H9 (cell line): Measurements from ENCODE around the gene ZFP57. TPM values are rescaled to one million over a fixed set of nuclear protein-coding genes. Genes with fewer than 3 reads are reported as not detected.

Source experiments
- DNase-seq: peaks from one replicate; pipeline ENCODE4 v3.0.0-alpha.2; 2017
- H2AFZ ChIP-seq: one replicate; pipeline ENCODE4 v1.6.1; 2013; ENCODE audit warnings: mild to moderate bottlenecking, low read length, control low read depth, moderate library complexity
- H2AK5ac ChIP-seq: 2 replicates; pipeline ENCODE4 v1.6.1; 2013; ENCODE audit warnings: low read length, control low read depth, mixed read lengths; ENCODE audit not compliant: insufficient read length
- H2BK120ac ChIP-seq: one replicate; pipeline ENCODE4 v1.6.1; 2013; ENCODE audit warnings: low read depth, mild to moderate bottlenecking, low read length, control low read depth, inconsistent platforms; ENCODE audit not compliant: poor library complexity, severe bottlenecking
- H2BK12ac ChIP-seq: 2 replicates; pipeline ENCODE4 v1.6.1; 2013; ENCODE audit warnings: low read length, control low read depth, mixed read lengths, low read depth; ENCODE audit not compliant: insufficient read length
- H2BK15ac ChIP-seq: 2 replicates; pipeline ENCODE4 v1.6.1; 2013; ENCODE audit warnings: low read depth, low read length, control low read depth
- H2BK20ac ChIP-seq: one replicate; pipeline ENCODE4 v1.6.1; 2013; ENCODE audit warnings: low read depth, mild to moderate bottlenecking, low read length, control low read depth, inconsistent platforms; ENCODE audit not compliant: poor library complexity, severe bottlenecking
- H2BK5ac ChIP-seq: 2 replicates; pipeline ENCODE4 v1.6.1; 2013; ENCODE audit warnings: low read length, control low read depth, mixed read lengths; ENCODE audit not compliant: insufficient read length
- H3K14ac ChIP-seq: 2 replicates; pipeline ENCODE4 v1.6.1; 2013; ENCODE audit warnings: low read length, control low read depth; ENCODE audit not compliant: insufficient read depth
- H3K18ac ChIP-seq: 2 replicates; pipeline ENCODE4 v1.6.1; 2013; ENCODE audit warnings: low read depth, mild to moderate bottlenecking, mixed read lengths, low read length, control low read depth; ENCODE audit not compliant: insufficient read length
- H3K23ac ChIP-seq: 2 replicates; pipeline ENCODE4 v1.6.1; 2013; ENCODE audit warnings: low read length, control low read depth, mixed read lengths, low read depth; ENCODE audit not compliant: insufficient read length
- H3K23me2 ChIP-seq: 2 replicates; pipeline ENCODE4 v1.6.1; 2013; ENCODE audit warnings: low read depth, mild to moderate bottlenecking, mixed read lengths, low read length, control low read depth; ENCODE audit not compliant: insufficient read length, poor library complexity, severe bottlenecking
- H3K27ac ChIP-seq: 2 replicates; pipeline ENCODE4 v1.5.1; 2013; ENCODE audit warnings: low read length, control low read depth, mixed read lengths, low read depth; ENCODE audit not compliant: insufficient read length
- H3K27me3 ChIP-seq: 2 replicates; pipeline ENCODE4 v1.6.1; 2013; ENCODE audit warnings: low read length, control low read depth, inconsistent platforms; ENCODE audit not compliant: insufficient read depth
- H3K4ac ChIP-seq: 2 replicates; pipeline ENCODE4 v1.6.1; 2013; ENCODE audit warnings: low read depth, mild to moderate bottlenecking, control low read depth, inconsistent platforms, low read length, moderate library complexity
- H3K4me1 ChIP-seq: 2 replicates; pipeline ENCODE4 v1.6.1; 2013; ENCODE audit warnings: low read length, control low read depth, inconsistent platforms; ENCODE audit not compliant: insufficient read depth
- H3K4me2 ChIP-seq: 2 replicates; pipeline ENCODE4 v1.6.1; 2013; ENCODE audit warnings: low read length, control low read depth, mixed read lengths; ENCODE audit not compliant: insufficient read length, insufficient read depth
- H3K56ac ChIP-seq: 2 replicates; pipeline ENCODE4 v1.6.1; 2013; ENCODE audit warnings: low read depth, mild to moderate bottlenecking, mixed read lengths, low read length, control low read depth; ENCODE audit not compliant: insufficient read length
- H3K79me1 ChIP-seq: 2 replicates; pipeline ENCODE4 v1.6.1; 2013; ENCODE audit warnings: low read depth, mild to moderate bottlenecking, moderate library complexity, low read length, control low read depth, inconsistent platforms; ENCODE audit not compliant: insufficient read depth, poor library complexity, severe bottlenecking
- H3K79me2 ChIP-seq: 2 replicates; pipeline ENCODE4 v1.6.1; 2013; ENCODE audit warnings: low read length, control low read depth, inconsistent platforms; ENCODE audit not compliant: insufficient read depth
- H3K9ac ChIP-seq: 2 replicates; pipeline ENCODE4 v1.6.1; 2013; ENCODE audit warnings: low read length, control low read depth, mixed read lengths; ENCODE audit not compliant: insufficient read length; ENCODE audit errors: extremely low read depth
- H3K9me3 ChIP-seq: one replicate; pipeline ENCODE4 v1.6.1; 2013; ENCODE audit warnings: low read depth, low read length, inconsistent platforms; ENCODE audit not compliant: control insufficient read depth
- H3T11ph ChIP-seq: one replicate; pipeline ENCODE4 v1.6.1; 2013; ENCODE audit warnings: mild to moderate bottlenecking, low read length, control low read depth, inconsistent platforms
- H4K20me1 ChIP-seq: one replicate; pipeline ENCODE4 v1.6.1; 2013; ENCODE audit not compliant: control insufficient read depth, insufficient read length, insufficient read depth
- H4K5ac ChIP-seq: 2 replicates; pipeline ENCODE4 v1.6.1; 2013; ENCODE audit warnings: low read depth, mild to moderate bottlenecking, mixed read lengths, low read length, control low read depth; ENCODE audit not compliant: insufficient read length
- H4K8ac ChIP-seq: replicated peaks from 2 replicates; pipeline ENCODE4 v1.6.1; 2013; ENCODE audit warnings: low read length, control low read depth, mixed read lengths, low read depth; ENCODE audit not compliant: insufficient read length
- H4K91ac ChIP-seq: 2 replicates; pipeline ENCODE4 v1.6.1; 2013; ENCODE audit warnings: low read depth, mild to moderate bottlenecking, moderate library complexity, mixed read lengths, low read length, control low read depth; ENCODE audit not compliant: insufficient read length
- H3K27ac Mint-ChIP-seq, 3 experiments: 2 replicates in 2 of 3; 3 replicates in 1 of 3; pipeline ENCODE4 v1.8.0; 2020 to 2021; ENCODE audit warnings: mixed read lengths in 3 of 3, mild to moderate bottlenecking in 1 of 3, moderate library complexity in 1 of 3
- H3K27me3 Mint-ChIP-seq: 2 replicates; pipeline ENCODE4 v1.8.0; 2021; ENCODE audit warnings: low read depth, mild to moderate bottlenecking, moderate library complexity, mixed read lengths
- H3K36me3 Mint-ChIP-seq, 3 experiments: 2 replicates in 2 of 3; 3 replicates in 1 of 3; pipeline ENCODE4 v1.8.0; 2020 to 2021; ENCODE audit warnings: low read depth in 3 of 3, mixed read lengths in 3 of 3; ENCODE audit not compliant: insufficient read depth in 1 of 3
- H3K4me1 Mint-ChIP-seq, 2 experiments: 2 replicates each; pipeline ENCODE4 v1.8.0; 2020; ENCODE audit warnings: mixed read lengths in 2 of 2
- H3K4me3 Mint-ChIP-seq, 2 experiments: 2 replicates in 1 of 2; 3 replicates in 1 of 2; pipeline ENCODE4 v1.8.0; 2020 to 2021; ENCODE audit warnings: mild to moderate bottlenecking in 2 of 2, mixed read lengths in 2 of 2, moderate library complexity in 1 of 2
- H3K9me3 Mint-ChIP-seq, 2 experiments: 2 replicates in 1 of 2; 3 replicates in 1 of 2; pipeline ENCODE4 v1.8.0; 2020; ENCODE audit warnings: mild to moderate bottlenecking in 2 of 2, mixed read lengths in 2 of 2, moderate library complexity in 1 of 2
- CTCF ChIP-seq: fragments of 200-600 bp; sonication (generic); conservative IDR thresholded peaks from 3 replicates; pipeline ENCODE4 v1.8.0; 2021; ENCODE audit warnings: antibody characterized with exemption, mild to moderate bottlenecking
- WGBS: extraction: QIAGEN DNeasy Blood & Tissue Kit; methylation state at CpG from one replicate; pipeline ENCODE4 v1.1.7; 2013; ENCODE audit warnings: missing lambda C conversion rate, low lambda C conversion rate, mixed read lengths; ENCODE audit not compliant: insufficient read length; ENCODE audit errors: extremely low coverage; 5-methylcytosine and 5-hydroxymethylcytosine counted together
- total RNA-seq: library from RNA; stranded (reverse); gene quantifications from 2 replicates; pipeline ENCODE4 v1.2.1, GENCODE V29; 2021

The ZFP57 gene
- total RNA-seq, 1 experiment from 2014 or later, result 1.7 TPM

GRCh38 chr6:29728173-29728874 is 47.4 kb upstream of the ZFP57 start:
- Mint-ChIP-seq H3K4me3 (no peak overlapping the region), H3K36me3 (peaks cover 0 to 3% (median 2%) of the 10 kb centered on the region in 3 experiments; a peak in 3 of 7 replicates), H3K4me1 (peaks cover 8 to 10% of the 10 kb centered on the region in 2 experiments), H3K27ac (no peak overlapping the region), H3K9me3 (no peaks in the 10 kb centered on the region), H3K27me3 (peaks cover 44% of the 10 kb centered on the region)
- H3K56ac ChIP-seq, result no peak overlapping the region
- H3K23ac ChIP-seq, result no peak overlapping the region
- H3K4ac ChIP-seq, result no peak overlapping the region
- no peaks in the 10 kb centered on the region for H3K79me2 ChIP-seq
- no peak overlapping the region for H4K8ac ChIP-seq
- no peak overlapping the region for H2AK5ac ChIP-seq
- no peak overlapping the region for H2BK15ac ChIP-seq
- no peaks in the 10 kb centered on the region for H3K4me1 ChIP-seq
- no peak overlapping the region for H4K91ac ChIP-seq
- no peak for TF ChIP-seq CTCF
- H2AFZ ChIP-seq, result no peak overlapping the region
- no peak overlapping the region for H3T11ph ChIP-seq
- H2BK120ac ChIP-seq, result no peak overlapping the region
- DNase-seq, result no peak
- no peaks in the 10 kb centered on the region for H3K79me1 ChIP-seq
- no peak overlapping the region for H2BK12ac ChIP-seq
- no peak overlapping the region for H2BK5ac ChIP-seq
- WGBS, result no CpG with 5 or more reads among the region's 3 CpGs
- H3K23me2 ChIP-seq, result peaks cover 4% of the 10 kb centered on the region
- no peak overlapping the region for H3K4me2 ChIP-seq
- no peaks in the 10 kb centered on the region for H3K9me3 ChIP-seq
- peaks cover 4% of the 10 kb centered on the region; the same call in 1 of the 2 replicates for H3K27me3 ChIP-seq
- no peak overlapping the region for H2BK20ac ChIP-seq
- no peaks in the 10 kb centered on the region for H4K20me1 ChIP-seq
- H4K5ac ChIP-seq, result no peak overlapping the region
- no peak overlapping the region for H3K9ac ChIP-seq
- H3K14ac ChIP-seq, result no peak overlapping the region
- H3K18ac ChIP-seq, result no peak overlapping the region
- H3K27ac ChIP-seq, result no peak overlapping the region
